HepG2 (cell line): ENCODE measurements around the gene MNAT1. TPM values are rescaled to one million over a fixed set of nuclear protein-coding genes. Genes with fewer than 3 reads are reported as not detected.

Experiments
- KDM3A ChIP-seq: IDR thresholded peaks from 2 replicates; pipeline ENCODE4 v1.6.1; 2018; ENCODE audit warnings: low read depth, missing compliant biosample characterization
- NFIB ChIP-seq: sonication (generic); formaldehyde crosslinking; IDR thresholded peaks from 2 replicates; pipeline ENCODE4 v1.9.0; 2021; ENCODE audit warnings: missing genetic modification reagents, mild to moderate bottlenecking, borderline replicate concordance
- PAX8 ChIP-seq: sonication (generic); formaldehyde crosslinking; IDR thresholded peaks from 2 replicates; pipeline ENCODE4 v1.8.0; 2022; ENCODE audit warnings: mild to moderate bottlenecking, missing genetic modification reagents, borderline replicate concordance
- RARA ChIP-seq: IDR thresholded peaks from 2 replicates; pipeline ENCODE4 v1.6.1; 2016; ENCODE audit warnings: missing genetic modification reagents, missing compliant biosample characterization
- ZBTB38 ChIP-seq: sonication (generic); formaldehyde crosslinking; IDR thresholded peaks from 2 replicates; pipeline ENCODE4 v1.5.1; 2020; ENCODE audit warnings: mild to moderate bottlenecking, missing genetic modification reagents
- ZNF205 ChIP-seq: IDR thresholded peaks from 2 replicates; pipeline ENCODE4 v1.6.1; 2018; ENCODE audit warnings: missing biosample characterization, missing genetic modification reagents
- ZNF761 ChIP-seq: sonication (generic); formaldehyde crosslinking; conservative IDR thresholded peaks from 2 replicates; pipeline ENCODE4 v1.4.0; 2020; ENCODE audit warnings: mild to moderate bottlenecking, missing genetic modification reagents
- polyA plus RNA-seq, 8 experiments: library from polyadenylated mRNA; depleted of rRNA in 3 of 8; stranded (reverse) in 7 of 8; unstranded in 1 of 8; fragments of >200 nt; fragmentation: Illumina TruSeq in 4 of 8; extraction: Trizol in 4 of 8; gene quantifications; 2 replicates each; pipeline versions ENCODE4 v1.2.1 to v1.2.3, GENCODE V29; 2011 to 2016; ENCODE audit warnings: low read depth in 4 of 8, missing spikeins in 1 of 8, mixed read lengths in 1 of 8; ENCODE audit not compliant: insufficient read depth in 1 of 8
- total RNA-seq, 5 experiments: library from RNA; depleted of rRNA; stranded (reverse); fragments of >200 nt; fragmentation: Illumina TruSeq; extraction: Trizol; gene quantifications; 2 replicates each; pipeline ENCODE4 v1.2.3, GENCODE V29; 2016; ENCODE audit warnings: low read depth in 1 of 5
- TF ChIP-seq, protein P1 (sequence below): sonication (generic); formaldehyde crosslinking; IDR thresholded peaks from 2 replicates; pipeline ENCODE4 v1.5.0; 2020; ENCODE audit warnings: mild to moderate bottlenecking, missing genetic modification reagents, borderline replicate concordance
- TF ChIP-seq, protein P2 (sequence below): sonication (generic); formaldehyde crosslinking; IDR thresholded peaks from 2 replicates; pipeline ENCODE4 v1.5.1; 2020; ENCODE audit warnings: missing genetic modification reagents, mild to moderate bottlenecking, borderline replicate concordance
- TF ChIP-seq, protein P3 (sequence below): sonication (generic); formaldehyde crosslinking; IDR thresholded peaks from 2 replicates; pipeline ENCODE4 v1.4.0; 2020; ENCODE audit warnings: missing genetic modification reagents, borderline replicate concordance
- TF ChIP-seq, protein P4 (sequence below): sonication (generic); formaldehyde crosslinking; IDR thresholded peaks from 2 replicates; pipeline ENCODE4 v1.8.0; 2022; ENCODE audit warnings: missing genetic modification reagents, mild to moderate bottlenecking, moderate library complexity, borderline replicate concordance

Gene MNAT1
- total and polyA plus RNA-seq, 2 of the 13 experiments (the other 11 are each of a cell fraction or from before 2014, with no cell fraction given), result 49.2 to 94.8 TPM

DNA sequence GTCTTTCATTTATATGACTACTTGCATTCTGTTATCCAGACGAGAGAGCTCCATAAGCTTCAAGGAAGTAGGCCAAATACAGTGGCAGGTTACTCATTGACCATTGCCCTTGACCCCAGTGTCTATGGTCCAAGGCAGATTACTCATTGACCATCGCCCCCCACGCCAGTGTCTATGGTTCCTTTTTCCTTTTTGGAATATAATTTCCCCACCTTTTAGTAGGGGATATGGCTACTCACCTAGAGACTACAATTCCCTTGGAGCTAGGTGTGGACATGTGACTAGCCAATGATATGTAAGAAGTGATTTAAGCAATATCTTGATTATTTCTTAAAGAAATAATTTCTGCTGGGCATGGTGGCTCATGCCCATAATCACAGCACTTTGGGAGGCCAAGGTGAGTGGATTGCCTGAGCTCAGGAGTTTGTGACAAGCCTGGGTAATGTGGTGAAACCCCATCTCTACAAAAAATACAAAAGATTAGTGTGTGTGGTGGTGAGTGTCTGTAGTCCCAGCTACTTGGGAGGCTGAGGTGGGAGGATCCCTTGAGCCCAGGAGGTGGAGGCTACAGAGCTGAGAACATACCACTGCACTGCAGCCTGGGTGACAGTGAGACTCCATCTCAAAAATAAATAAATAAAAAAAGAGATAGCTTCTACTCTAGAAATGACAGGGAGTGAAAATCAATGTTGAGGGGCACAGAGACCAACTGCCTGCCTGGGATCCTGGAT is 43.0 kb upstream of the MNAT1 start (continued):
- TF ChIP-seq, protein P1, sequence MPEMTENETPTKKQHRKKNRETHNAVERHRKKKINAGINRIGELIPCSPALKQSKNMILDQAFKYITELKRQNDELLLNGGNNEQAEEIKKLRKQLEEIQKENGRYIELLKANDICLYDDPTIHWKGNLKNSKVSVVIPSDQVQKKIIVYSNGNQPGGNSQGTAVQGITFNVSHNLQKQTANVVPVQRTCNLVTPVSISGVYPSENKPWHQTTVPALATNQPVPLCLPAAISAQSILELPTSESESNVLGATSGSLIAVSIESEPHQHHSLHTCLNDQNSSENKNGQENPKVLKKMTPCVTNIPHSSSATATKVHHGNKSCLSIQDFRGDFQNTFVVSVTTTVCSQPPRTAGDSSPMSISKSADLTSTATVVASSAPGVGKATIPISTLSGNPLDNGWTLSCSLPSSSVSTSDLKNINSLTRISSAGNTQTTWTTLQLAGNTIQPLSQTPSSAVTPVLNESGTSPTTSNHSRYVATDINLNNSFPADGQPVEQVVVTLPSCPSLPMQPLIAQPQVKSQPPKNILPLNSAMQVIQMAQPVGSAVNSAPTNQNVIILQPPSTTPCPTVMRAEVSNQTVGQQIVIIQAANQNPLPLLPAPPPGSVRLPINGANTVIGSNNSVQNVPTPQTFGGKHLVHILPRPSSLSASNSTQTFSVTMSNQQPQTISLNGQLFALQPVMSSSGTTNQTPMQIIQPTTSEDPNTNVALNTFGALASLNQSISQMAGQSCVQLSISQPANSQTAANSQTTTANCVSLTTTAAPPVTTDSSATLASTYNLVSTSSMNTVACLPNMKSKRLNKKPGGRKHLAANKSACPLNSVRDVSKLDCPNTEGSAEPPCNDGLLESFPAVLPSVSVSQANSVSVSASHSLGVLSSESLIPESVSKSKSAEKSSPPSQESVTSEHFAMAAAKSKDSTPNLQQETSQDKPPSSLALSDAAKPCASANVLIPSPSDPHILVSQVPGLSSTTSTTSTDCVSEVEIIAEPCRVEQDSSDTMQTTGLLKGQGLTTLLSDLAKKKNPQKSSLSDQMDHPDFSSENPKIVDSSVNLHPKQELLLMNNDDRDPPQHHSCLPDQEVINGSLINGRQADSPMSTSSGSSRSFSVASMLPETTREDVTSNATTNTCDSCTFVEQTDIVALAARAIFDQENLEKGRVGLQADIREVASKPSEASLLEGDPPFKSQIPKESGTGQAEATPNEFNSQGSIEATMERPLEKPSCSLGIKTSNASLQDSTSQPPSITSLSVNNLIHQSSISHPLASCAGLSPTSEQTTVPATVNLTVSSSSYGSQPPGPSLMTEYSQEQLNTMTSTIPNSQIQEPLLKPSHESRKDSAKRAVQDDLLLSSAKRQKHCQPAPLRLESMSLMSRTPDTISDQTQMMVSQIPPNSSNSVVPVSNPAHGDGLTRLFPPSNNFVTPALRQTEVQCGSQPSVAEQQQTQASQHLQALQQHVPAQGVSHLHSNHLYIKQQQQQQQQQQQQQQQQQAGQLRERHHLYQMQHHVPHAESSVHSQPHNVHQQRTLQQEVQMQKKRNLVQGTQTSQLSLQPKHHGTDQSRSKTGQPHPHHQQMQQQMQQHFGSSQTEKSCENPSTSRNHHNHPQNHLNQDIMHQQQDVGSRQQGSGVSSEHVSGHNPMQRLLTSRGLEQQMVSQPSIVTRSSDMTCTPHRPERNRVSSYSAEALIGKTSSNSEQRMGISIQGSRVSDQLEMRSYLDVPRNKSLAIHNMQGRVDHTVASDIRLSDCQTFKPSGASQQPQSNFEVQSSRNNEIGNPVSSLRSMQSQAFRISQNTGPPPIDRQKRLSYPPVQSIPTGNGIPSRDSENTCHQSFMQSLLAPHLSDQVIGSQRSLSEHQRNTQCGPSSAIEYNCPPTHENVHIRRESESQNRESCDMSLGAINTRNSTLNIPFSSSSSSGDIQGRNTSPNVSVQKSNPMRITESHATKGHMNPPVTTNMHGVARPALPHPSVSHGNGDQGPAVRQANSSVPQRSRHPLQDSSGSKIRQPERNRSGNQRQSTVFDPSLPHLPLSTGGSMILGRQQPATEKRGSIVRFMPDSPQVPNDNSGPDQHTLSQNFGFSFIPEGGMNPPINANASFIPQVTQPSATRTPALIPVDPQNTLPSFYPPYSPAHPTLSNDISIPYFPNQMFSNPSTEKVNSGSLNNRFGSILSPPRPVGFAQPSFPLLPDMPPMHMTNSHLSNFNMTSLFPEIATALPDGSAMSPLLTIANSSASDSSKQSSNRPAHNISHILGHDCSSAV (CRISPR knock-in tag), result no peak
- no peak for TF ChIP-seq ZNF761 (CRISPR knock-in tag)
- TF ChIP-seq, protein P2, sequence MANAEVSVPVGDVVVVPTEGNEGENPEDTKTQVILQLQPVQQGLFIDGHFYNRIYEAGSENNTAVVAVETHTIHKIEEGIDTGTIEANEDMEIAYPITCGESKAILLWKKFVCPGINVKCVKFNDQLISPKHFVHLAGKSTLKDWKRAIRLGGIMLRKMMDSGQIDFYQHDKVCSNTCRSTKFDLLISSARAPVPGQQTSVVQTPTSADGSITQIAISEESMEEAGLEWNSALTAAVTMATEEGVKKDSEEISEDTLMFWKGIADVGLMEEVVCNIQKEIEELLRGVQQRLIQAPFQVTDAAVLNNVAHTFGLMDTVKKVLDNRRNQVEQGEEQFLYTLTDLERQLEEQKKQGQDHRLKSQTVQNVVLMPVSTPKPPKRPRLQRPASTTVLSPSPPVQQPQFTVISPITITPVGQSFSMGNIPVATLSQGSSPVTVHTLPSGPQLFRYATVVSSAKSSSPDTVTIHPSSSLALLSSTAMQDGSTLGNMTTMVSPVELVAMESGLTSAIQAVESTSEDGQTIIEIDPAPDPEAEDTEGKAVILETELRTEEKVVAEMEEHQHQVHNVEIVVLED, result no peak
- TF ChIP-seq, protein P3, sequence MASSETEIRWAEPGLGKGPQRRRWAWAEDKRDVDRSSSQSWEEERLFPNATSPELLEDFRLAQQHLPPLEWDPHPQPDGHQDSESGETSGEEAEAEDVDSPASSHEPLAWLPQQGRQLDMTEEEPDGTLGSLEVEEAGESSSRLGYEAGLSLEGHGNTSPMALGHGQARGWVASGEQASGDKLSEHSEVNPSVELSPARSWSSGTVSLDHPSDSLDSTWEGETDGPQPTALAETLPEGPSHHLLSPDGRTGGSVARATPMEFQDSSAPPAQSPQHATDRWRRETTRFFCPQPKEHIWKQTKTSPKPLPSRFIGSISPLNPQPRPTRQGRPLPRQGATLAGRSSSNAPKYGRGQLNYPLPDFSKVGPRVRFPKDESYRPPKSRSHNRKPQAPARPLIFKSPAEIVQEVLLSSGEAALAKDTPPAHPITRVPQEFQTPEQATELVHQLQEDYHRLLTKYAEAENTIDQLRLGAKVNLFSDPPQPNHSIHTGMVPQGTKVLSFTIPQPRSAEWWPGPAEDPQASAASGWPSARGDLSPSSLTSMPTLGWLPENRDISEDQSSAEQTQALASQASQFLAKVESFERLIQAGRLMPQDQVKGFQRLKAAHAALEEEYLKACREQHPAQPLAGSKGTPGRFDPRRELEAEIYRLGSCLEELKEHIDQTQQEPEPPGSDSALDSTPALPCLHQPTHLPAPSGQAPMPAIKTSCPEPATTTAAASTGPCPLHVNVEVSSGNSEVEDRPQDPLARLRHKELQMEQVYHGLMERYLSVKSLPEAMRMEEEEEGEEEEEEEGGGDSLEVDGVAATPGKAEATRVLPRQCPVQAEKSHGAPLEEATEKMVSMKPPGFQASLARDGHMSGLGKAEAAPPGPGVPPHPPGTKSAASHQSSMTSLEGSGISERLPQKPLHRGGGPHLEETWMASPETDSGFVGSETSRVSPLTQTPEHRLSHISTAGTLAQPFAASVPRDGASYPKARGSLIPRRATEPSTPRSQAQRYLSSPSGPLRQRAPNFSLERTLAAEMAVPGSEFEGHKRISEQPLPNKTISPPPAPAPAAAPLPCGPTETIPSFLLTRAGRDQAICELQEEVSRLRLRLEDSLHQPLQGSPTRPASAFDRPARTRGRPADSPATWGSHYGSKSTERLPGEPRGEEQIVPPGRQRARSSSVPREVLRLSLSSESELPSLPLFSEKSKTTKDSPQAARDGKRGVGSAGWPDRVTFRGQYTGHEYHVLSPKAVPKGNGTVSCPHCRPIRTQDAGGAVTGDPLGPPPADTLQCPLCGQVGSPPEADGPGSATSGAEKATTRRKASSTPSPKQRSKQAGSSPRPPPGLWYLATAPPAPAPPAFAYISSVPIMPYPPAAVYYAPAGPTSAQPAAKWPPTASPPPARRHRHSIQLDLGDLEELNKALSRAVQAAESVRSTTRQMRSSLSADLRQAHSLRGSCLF (CRISPR knock-in tag), result no peak
- peak; percentile 92 for TF ChIP-seq RARA (CRISPR knock-in tag)
- no peak for TF ChIP-seq ZBTB38 (CRISPR knock-in tag)
- no peak for TF ChIP-seq ZNF205 (CRISPR knock-in tag)
- no peak for TF ChIP-seq NFIB (CRISPR knock-in tag)
- TF ChIP-seq, protein P4, sequence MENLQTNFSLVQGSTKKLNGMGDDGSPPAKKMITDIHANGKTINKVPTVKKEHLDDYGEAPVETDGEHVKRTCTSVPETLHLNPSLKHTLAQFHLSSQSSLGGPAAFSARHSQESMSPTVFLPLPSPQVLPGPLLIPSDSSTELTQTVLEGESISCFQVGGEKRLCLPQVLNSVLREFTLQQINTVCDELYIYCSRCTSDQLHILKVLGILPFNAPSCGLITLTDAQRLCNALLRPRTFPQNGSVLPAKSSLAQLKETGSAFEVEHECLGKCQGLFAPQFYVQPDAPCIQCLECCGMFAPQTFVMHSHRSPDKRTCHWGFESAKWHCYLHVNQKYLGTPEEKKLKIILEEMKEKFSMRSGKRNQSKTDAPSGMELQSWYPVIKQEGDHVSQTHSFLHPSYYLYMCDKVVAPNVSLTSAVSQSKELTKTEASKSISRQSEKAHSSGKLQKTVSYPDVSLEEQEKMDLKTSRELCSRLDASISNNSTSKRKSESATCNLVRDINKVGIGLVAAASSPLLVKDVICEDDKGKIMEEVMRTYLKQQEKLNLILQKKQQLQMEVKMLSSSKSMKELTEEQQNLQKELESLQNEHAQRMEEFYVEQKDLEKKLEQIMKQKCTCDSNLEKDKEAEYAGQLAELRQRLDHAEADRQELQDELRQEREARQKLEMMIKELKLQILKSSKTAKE (CRISPR knock-in tag), result peak; percentile 49; the same call in 1 of the 2 replicates
- no peak for TF ChIP-seq KDM3A
- TF ChIP-seq PAX8 (CRISPR knock-in tag), result no peak
